HAP-1 (cell line): ENCODE measurements around the gene VMP1.
A peak's percentile ranks its signal among the peaks of the same experiment; 100 is the strongest.

Experiments used
- DNase-seq, 2 experiments: peaks; one replicate each; pipeline ENCODE4 v3.0.0-alpha.2; 2016 to 2020; ENCODE audit warnings: low spot score in 2 of 2
- H3K27me3 ChIP-seq: fragments of 250-450 bp; sonication (Bioruptor Pico); 2 replicates; pipeline ENCODE4 v1.5.1; 2020; ENCODE audit warnings: low read depth, mild to moderate bottlenecking, moderate library complexity
- H3K36me3 ChIP-seq: fragments of 250-450 bp; sonication (Bioruptor Pico); replicated peaks from 2 replicates; pipeline ENCODE4 v1.5.1; 2020; ENCODE audit warnings: mild to moderate bottlenecking
- H3K4me1 ChIP-seq: fragments of 250-450 bp; sonication (Bioruptor Pico); 2 replicates; pipeline ENCODE4 v1.5.1; 2020; ENCODE audit warnings: mild to moderate bottlenecking
- H3K4me3 ChIP-seq: fragments of 250-450 bp; sonication (Bioruptor Pico); 2 replicates; pipeline ENCODE4 v1.5.1; 2020; ENCODE audit warnings: mild to moderate bottlenecking, moderate library complexity
- H3K9me3 ChIP-seq: fragments of 250-450 bp; sonication (Bioruptor Pico); 2 replicates; pipeline ENCODE4 v1.5.1; 2020; ENCODE audit warnings: mild to moderate bottlenecking, moderate library complexity
- in situ Hi-C: fragments of 300-500 bp; cut with MboI; formaldehyde crosslinking; loops from 3 replicates; pipeline ENCODE4 v1.14.3; 2020; ENCODE audit warnings: low sequenced_read_pairs, inconsistent platforms, mixed read lengths

The VMP1 gene

GRCh38 chr17:59722623-59723022, 15.2 kb downstream of the VMP1 start:
- Histone ChIP-seq H3K4me1 (peaks cover 46% of the 10 kb centered on the region), H3K27me3 (no peaks in the 10 kb centered on the region), H3K36me3 (no peaks in the 10 kb centered on the region), H3K9me3 (no peaks in the 10 kb centered on the region), H3K4me3 (no peak overlapping the region)
- DNase-seq, result peak in 1 of 2 experiments; percentile 33
- in situ Hi-C loops, result no loop called here

GRCh38 chr17:59723041-59723440, 15.6 kb downstream of the VMP1 start:
- in situ Hi-C loops, result no loop called here
- H3K4me3 ChIP-seq, result peak overlapping the region; percentile 10
- H3K4me1 ChIP-seq, result peaks cover 50% of the 10 kb centered on the region

GRCh38 chr17:59723607-59724006, 16.2 kb downstream of the VMP1 start:
- Histone ChIP-seq H3K36me3 (no peaks in the 10 kb centered on the region), H3K4me1 (peaks cover 54% of the 10 kb centered on the region), H3K9me3 (no peaks in the 10 kb centered on the region), H3K27me3 (no peaks in the 10 kb centered on the region), H3K4me3 (peak overlapping the region; percentile 10)
- DNase-seq, result no peak
- in situ Hi-C loops, result no loop called here

More at GRCh38 chr17:59723041-59723440, 15.6 kb downstream of the VMP1 start:
- peak; percentile 28 to 93 for DNase-seq
- Histone ChIP-seq H3K9me3 (no peaks in the 10 kb centered on the region), H3K36me3 (no peaks in the 10 kb centered on the region), H3K27me3 (no peaks in the 10 kb centered on the region)

- in situ Hi-C loops, result no loop called here
- Histone ChIP-seq H3K36me3 (no peaks in the 10 kb centered on the region), H3K4me1 (peaks cover 55% of the 10 kb centered on the region), H3K9me3 (no peaks in the 10 kb centered on the region), H3K27me3 (no peaks in the 10 kb centered on the region), H3K4me3 (no peak overlapping the region)
- DNase-seq, result no peak
These were observed 18.2 kb downstream of the VMP1 start for GRCh38 chr17:59725691-59726090.

- DNase-seq, result no peak
- in situ Hi-C loops, result no loop called here
These were observed 20.5 kb downstream of the VMP1 start for GRCh38 chr17:59727817-59728533.

GRCh38 chr17:59730268-59730834, 22.9 kb downstream of the VMP1 start:
- Histone ChIP-seq H3K36me3 (peaks cover 3% of the 10 kb centered on the region; the same call in 1 of the 2 replicates), H3K9me3 (no peaks in the 10 kb centered on the region), H3K4me1 (peaks cover 29% of the 10 kb centered on the region), H3K27me3 (no peaks in the 10 kb centered on the region), H3K4me3 (no peak overlapping the region)
- in situ Hi-C loops, result no loop called here
- DNase-seq, result no peak

More at GRCh38 chr17:59727817-59728533, 20.5 kb downstream of the VMP1 start:
- H3K4me3 ChIP-seq, result no peak overlapping the region
- H3K27me3 ChIP-seq, result no peaks in the 10 kb centered on the region
- H3K4me1 ChIP-seq, result peaks cover 43% of the 10 kb centered on the region
- H3K36me3 ChIP-seq, result no peaks in the 10 kb centered on the region
- H3K9me3 ChIP-seq, result no peaks in the 10 kb centered on the region

DNA sequence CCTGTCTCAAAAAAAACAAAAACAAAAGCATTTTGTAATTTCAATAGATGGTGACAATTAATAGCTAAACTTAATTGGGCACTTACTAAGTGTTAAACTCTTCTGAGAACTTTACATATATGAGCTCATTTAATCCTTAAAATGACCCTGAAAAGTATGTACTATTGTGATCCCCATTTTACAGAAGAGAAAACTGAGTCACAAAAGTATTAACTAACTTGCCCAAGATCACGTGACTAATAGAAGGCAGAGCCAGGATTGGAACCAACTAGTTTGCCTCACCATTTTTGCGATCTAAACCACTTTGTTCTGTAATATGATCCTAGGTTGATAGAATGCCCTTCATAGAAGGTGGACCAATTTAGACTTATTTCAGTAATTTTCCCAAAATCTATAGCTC, 26.2 kb downstream of the VMP1 start:
- DNase-seq, result no peak
- Histone ChIP-seq H3K36me3 (peaks cover 9% of the 10 kb centered on the region; the same call in 1 of the 2 replicates), H3K9me3 (no peaks in the 10 kb centered on the region), H3K4me1 (peaks cover 7% of the 10 kb centered on the region), H3K27me3 (no peaks in the 10 kb centered on the region), H3K4me3 (no peak overlapping the region)
- in situ Hi-C loops, result no loop called here

DNA sequence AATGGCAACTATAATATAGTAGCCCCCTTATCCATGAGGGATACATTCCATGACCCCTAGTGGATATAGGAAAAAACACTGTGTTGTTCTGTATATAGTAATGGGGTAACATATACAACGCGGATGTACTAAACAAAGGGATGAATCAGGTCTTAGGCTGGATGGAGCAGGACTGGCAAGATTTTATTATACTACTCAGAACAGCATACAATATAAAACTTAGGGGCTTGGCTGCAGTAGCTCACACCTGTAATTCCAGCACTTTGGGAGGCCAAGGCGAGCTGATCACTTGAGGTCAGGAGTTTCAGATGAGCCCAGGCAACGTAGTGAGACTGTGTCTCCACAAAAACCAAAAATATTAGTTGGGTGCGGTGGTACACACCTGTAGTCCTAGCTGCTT, 26.8 kb downstream of the VMP1 start:
- Histone ChIP-seq H3K36me3 (peaks cover 9% of the 10 kb centered on the region; the same call in 1 of the 2 replicates), H3K9me3 (no peaks in the 10 kb centered on the region), H3K4me3 (no peak overlapping the region), H3K27me3 (no peaks in the 10 kb centered on the region), H3K4me1 (peaks cover 2% of the 10 kb centered on the region)
- in situ Hi-C loops, result no loop called here
- no peak for DNase-seq

DNA sequence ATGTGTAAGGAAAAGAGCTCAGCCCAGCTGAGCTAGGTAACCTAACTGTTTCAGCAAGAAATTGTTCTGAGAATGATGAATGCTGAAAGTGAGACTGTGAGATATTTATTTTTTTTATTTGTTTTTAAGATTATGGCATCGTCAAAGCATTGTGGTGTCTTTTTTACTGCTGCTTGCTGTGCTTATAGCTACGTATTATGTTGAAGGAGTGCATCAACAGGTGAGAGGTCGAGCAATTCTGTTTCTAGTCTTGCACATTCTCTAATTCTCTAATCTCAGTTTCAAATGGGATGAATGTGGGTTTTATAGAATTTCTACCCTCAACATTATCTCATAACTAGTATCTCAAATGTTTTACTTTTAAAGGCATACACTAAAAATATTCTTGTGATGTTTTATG, 29.9 kb downstream of the VMP1 start:
- DNase-seq, result no peak
- H3K4me3 ChIP-seq, result no peak overlapping the region
- no peaks in the 10 kb centered on the region for H3K9me3 ChIP-seq
- no peaks in the 10 kb centered on the region for H3K27me3 ChIP-seq
- in situ Hi-C loops, result no loop called here
- H3K36me3 ChIP-seq, result peaks cover 9% of the 10 kb centered on the region; the same call in 1 of the 2 replicates
- no peaks in the 10 kb centered on the region for H3K4me1 ChIP-seq

DNA sequence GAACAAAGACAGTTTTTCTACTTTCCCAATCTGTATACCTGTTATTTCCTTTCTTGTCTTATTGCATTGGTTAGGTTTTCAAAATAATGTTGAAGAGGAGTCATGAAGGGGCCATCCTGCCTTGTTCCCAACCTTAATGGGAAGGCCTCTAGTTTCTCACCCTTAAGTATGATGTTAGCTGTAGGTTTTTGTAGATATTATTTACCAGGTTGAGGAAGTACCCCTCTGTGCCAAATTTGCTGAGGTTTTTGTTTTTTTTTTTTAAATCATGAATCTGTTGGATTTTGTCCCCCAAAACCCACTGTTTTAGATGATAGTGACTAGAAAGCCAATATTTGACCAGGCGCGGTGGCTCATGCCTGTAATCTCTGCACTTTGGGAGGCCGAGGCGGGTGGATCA, 36.4 kb downstream of the VMP1 start:
- no peak overlapping the region for H3K4me3 ChIP-seq
- in situ Hi-C loops, result no loop called here

DNA sequence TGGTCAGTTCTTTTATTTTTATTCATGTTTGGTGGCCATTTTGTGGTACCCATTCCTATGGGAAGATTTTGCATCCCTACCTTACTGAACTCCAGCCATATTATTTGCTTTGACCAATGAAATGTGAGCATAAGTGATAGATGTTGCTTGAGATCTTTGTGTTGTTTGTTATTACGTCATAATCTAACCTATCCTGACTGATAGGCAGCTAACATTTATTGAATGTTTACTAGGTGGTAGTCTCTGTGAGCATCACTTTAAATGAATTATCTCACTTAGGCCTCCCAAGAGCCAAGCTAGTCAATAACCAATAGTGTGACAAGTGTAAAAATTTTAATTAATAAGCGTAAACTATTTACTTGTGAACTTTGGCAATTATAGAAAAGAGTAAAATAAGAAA, 37.6 kb downstream of the VMP1 start:
- no peaks in the 10 kb centered on the region for H3K27me3 ChIP-seq
- no peaks in the 10 kb centered on the region; the same call in 1 of the 2 replicates for H3K4me1 ChIP-seq
- no peaks in the 10 kb centered on the region for H3K9me3 ChIP-seq
- no peak overlapping the region for H3K4me3 ChIP-seq
- in situ Hi-C loops, result no loop called here
- DNase-seq, result no peak
- no peaks in the 10 kb centered on the region for H3K36me3 ChIP-seq

More for the DNA sequence above, 36.4 kb downstream of the VMP1 start:
- Histone ChIP-seq H3K4me1 (no peaks in the 10 kb centered on the region; the same call in 1 of the 2 replicates), H3K9me3 (no peaks in the 10 kb centered on the region), H3K36me3 (no peaks in the 10 kb centered on the region), H3K27me3 (no peaks in the 10 kb centered on the region)
- no peak for DNase-seq

DNA sequence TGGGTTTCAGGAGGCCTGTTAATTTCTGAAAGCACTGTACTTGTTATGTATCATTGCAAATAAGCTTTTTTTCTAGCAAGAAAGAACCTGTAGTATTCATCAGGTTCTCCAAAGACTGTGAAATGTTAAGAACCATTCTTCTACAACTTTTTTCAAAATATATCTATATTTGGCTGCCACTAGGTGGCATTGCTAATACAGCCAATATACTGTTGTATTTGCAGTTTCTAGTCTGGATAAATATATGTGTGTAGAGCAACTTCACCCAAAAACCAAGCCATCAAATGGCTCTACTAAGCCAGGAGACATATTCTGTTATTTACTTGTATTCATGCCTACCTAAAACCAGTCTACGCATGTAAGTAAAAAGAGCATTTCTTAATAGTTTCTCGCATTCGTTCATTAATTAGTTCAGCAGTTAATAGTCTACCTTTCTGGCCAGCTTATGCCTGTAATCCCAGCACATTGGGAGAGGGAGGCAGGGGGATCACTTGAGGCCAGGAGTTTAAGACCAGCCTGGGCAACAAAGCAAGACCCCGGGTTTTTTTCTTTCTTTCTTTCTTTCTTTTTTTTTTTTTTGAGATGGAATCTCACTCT, 39.5 kb downstream of the VMP1 start:
- no peak overlapping the region for H3K4me3 ChIP-seq
- H3K4me1 ChIP-seq, result no peaks in the 10 kb centered on the region; the same call in 1 of the 2 replicates
- no peaks in the 10 kb centered on the region for H3K36me3 ChIP-seq
- in situ Hi-C loops, result no loop called here
- peak in 1 of 2 experiments; percentile 60 for DNase-seq
- no peaks in the 10 kb centered on the region for H3K9me3 ChIP-seq
- no peaks in the 10 kb centered on the region for H3K27me3 ChIP-seq

GRCh38 chr17:59748591-59748990, 41.1 kb downstream of the VMP1 start:
- no peaks in the 10 kb centered on the region for H3K27me3 ChIP-seq
- no peaks in the 10 kb centered on the region for H3K9me3 ChIP-seq
- H3K36me3 ChIP-seq, result no peaks in the 10 kb centered on the region
- no peak for DNase-seq
- in situ Hi-C loops, result no loop called here
- H3K4me1 ChIP-seq, result peaks cover under 1% of the 10 kb centered on the region
- H3K4me3 ChIP-seq, result no peak overlapping the region

GRCh38 chr17:59751955-59752413, 44.5 kb downstream of the VMP1 start:
- Histone ChIP-seq H3K9me3 (no peaks in the 10 kb centered on the region), H3K27me3 (no peaks in the 10 kb centered on the region), H3K4me3 (no peak overlapping the region), H3K36me3 (no peaks in the 10 kb centered on the region), H3K4me1 (peaks cover 16% of the 10 kb centered on the region)
- in situ Hi-C loops, result loop anchor here (10.0 kb wide), 1 partner anchor 283 kb away; no protein-coding TSS in a partner anchor
- DNase-seq, result no peak
